Esophagus mucosa (tissue), 1 donor: ENCODE data around the gene COG5. TPM values are rescaled to one million over a fixed set of nuclear protein-coding genes. Genes with fewer than 3 reads are reported as not detected.
"Not testable (repeated sequence)": the region's sequence is repeated elsewhere in the genome, so short reads cannot be mapped to it uniquely, and the experiment has no call there.

Experiments used
- ATAC-seq: fragments of 200-7000 bp; cut with Tn5 transposase; one replicate; pipeline ENCODE4 v1.9.1; 2020
- total RNA-seq: library from RNA; stranded (reverse); gene quantifications from one replicate; pipeline ENCODE4 v1.2.4, GENCODE V29; 2023
- donor health status: DM: yes; HTN: yes; CAD: no.

The COG5 gene
- total RNA-seq, 1 donor from 2014 or later: 20.9 TPM

DNA sequence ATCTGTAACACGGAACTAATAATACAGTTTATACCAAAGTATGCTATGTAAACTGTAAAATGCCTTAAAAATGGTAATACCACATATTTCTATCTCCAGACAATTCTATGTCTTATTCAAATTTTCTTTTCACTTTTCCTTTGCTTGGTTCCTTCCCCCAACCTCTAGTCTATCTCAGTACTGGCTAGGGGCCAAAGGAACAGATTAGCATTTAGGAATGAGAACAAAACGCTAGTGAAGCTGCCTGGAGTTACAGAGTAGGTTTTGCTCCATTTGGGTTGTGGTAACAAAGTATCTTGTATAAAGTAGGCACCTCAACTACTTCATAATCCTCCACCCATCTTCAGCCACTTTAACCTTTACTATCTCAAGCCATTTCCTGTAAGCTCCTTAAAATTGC lies 300.9 kb downstream of the COG5 start:
- no peak for ATAC-seq

DNA sequence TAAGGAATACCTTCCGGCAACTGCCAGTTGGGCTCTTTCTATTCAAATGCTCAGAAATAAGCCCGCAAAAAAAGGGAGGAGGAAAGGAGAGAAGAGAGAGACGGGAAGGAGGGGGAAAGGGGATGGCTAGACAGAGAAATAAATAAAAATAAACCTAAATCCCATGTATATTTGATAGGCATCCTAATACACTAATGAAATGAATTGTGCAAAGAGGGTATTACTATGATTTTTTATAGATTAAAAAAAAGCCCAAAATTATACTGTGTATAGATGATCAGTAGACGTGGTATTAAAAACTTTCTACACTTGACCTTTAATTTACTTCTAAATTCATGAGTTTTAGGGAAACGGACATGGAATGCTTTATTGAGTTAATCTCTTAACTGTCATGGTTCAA lies 305.0 kb downstream of the COG5 start:
- no peak for ATAC-seq

- ATAC-seq: no peak
Observed at GRCh38 chr7:107255602-107256001, 308.1 kb downstream of the COG5 start.

DNA sequence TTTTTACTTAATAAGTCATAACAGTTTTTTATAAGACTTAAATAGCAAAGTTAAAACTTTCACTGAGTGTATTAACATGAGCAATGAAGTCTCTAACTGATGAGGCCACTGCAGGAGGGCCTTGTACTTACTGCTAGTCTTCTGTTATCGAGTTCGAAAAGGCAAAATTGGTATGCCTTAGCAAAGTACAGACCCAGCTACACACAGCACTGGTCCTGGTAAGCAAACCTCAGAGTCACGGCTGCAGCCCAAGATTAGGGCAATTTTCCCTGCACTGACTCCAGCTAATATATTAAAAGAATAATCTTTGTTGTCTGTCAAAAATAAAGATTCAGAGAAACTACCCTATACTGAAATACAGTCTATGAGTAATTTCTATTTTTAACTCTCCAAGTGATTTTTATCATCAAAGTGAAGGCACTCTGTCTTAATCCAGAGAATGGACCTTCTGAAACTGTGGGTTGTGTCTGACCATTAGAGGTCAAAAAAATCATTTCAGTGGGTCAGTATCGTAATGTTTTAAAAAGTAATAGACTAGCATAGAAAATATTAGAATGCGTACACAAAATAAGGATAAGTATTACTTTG lies 309.2 kb downstream of the COG5 start:
- no peak for ATAC-seq

DNA sequence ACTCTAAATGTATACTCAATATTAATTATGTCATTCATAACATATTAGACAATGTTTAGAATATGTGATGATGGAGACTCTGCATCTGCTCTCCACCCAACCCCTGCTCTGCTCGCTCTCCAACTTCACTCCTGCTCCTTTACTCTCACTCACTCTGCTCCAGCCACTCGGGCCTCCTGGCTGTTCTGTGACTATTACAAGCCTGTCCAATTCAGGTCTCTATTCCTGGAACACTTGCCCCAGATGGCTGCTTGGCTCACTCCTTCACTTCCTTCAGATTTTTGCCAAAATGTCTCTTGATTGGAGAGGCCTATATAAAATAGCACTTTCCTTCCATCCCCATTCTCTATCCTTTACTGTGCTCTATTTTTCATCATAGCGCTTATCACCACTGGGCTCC lies 310.1 kb downstream of the COG5 start:
- ATAC-seq: no peak

- no peak for ATAC-seq
Observed at GRCh38 chr7:107251963-107252362, 311.8 kb downstream of the COG5 start.

DNA sequence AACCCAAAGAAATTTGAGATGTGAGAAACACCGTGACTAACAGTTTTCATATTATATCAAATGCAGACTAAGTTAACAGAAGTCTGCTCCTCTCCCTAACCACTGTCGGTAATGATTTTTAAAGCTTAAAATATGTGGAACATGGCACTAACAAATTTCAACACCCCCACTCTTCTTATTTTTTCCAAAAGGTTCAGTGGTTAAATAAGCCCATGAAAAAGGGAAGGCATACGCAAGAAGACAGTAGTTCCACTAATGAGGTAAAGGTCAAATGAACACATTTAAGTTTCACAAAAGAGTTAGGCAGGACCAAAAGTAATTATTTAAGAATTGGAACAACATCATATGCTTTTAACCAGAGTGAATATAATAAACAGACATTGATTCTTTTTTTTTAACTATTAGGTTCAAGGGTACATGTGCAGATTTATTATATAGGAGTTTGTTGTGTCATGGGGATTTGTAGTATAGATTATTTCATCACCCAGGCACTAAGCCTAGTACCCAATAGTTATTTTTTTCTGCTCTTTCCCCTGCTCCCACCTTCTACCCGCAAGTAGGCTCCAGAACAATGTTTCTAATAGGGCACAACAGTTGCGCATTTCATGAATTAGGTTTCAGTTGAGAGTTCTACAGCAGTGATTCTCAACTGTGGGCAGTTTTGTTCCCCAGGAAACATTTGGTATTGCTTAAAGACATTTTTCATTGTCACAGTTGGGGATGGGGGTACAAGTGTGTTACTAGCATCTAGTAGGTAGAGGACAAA lies 315.0 kb downstream of the COG5 start:
- no peak for ATAC-seq

- ATAC-seq: not testable (repeated sequence)
Observed at GRCh38 chr7:107246836-107247235, 316.9 kb downstream of the COG5 start.

GRCh38 chr7:107244613-107245012 lies 319.1 kb downstream of the COG5 start:
- no peak for ATAC-seq

- ATAC-seq: no peak
Observed at GRCh38 chr7:107242267-107242666, 321.5 kb downstream of the COG5 start.

DNA sequence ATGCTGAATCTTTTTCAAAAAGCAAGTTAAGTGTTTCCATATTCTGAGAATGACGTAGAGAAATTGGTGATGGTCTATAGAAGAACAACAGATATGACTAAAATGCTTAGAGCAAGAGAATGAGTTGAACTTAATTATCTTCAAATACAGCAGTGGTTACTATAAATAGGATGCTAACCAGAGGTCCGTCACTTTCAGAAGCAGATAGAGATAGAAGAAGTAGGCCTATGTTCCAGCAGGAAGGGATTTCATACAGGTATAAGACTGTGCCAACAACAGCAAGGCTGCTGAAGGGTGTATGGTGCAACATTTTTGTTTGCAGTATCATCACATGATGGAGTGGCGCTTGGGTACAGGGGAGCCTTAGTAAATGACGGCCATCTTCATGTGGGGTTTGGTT lies 326.3 kb downstream of the COG5 start:
- no peak for ATAC-seq

DNA sequence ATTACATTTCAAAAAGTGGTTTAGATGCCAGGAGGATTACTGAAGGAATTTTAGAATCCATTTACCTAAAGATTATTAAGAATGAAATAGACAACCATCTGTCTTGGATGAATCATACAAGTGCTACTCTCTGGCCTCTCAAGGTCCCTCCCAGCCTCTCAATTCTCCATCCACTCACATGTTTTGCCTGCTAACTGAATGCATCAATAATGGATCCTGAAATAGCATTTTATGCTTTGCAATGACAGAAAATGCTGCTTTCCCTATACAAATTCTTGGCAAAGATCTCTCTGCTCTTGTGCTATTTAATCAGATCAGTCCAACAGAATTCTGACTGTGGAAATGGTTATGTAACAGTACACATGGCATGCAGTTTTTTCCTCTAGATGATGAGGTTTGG lies 326.9 kb downstream of the COG5 start:
- ATAC-seq: no peak

DNA sequence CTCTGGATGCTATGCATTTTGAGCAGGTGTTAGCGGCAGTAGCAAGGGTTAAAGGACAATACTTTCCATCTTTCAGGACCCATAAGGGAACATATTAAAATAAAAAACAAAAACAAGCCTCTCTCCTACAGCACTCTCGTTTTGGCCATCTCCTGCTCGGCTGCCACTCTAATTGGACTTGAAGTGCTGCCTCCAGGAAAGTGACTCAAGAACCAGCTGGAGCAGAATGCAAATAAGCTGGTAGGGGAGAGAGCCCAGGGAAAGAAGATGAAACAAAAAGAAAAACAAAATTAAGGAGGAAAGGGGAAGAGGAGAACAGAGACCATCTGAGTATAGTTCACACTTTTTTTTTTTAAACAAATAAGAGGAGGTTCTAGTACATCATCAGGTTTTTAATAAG lies 329.3 kb downstream of the COG5 start:
- no peak for ATAC-seq

- ATAC-seq: no peak
Observed at GRCh38 chr7:107233981-107234380, 329.7 kb downstream of the COG5 start.

DNA sequence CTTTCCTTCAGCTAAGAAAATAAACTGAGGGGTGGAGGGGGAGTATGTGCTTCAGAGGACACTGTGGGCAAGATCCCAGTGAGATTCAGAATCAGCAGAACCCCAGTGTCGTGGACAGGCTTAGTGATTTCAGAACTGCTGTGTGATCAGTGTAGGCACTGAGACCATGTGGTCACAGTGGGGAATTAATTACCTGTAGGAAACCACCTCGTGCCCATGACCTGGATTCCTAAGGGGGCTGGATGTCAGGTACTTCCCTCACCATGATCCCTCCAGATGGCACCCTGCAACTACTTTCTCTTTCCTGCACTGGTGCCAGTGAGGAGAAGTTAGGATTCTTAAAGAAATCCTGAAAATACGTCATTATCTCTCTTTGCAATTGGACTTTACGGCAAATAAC lies 330.5 kb downstream of the COG5 start:
- no peak for ATAC-seq

DNA sequence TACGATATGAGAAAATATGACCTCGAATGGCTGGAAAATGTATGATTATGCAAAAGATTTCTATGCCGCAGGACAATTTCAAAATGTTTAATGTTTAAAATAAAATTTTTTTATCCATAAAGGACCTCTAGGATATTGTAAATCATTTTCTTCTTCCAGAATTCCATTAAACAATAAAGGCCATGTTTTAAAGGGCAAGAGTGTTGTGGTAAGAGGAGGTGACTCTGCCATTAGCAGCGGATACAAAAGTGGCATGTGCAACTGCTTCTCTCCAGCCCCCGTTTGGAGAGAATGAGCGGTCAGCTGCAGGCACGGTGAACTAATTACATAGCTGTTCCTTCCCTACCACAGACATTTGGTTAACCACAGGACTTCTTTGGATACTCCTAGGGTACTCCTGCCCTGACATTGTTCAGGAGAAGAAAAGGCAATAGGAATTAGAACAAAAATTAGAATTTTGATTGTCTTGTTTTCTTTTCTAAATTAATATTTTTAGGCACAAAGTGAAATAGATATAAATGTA lies 331.1 kb downstream of the COG5 start:
- no peak for ATAC-seq

GRCh38 chr7:107230334-107230733 lies 333.4 kb downstream of the COG5 start:
- no peak for ATAC-seq

- no peak for ATAC-seq
Observed at GRCh38 chr7:107228291-107228690, 335.4 kb downstream of the COG5 start.

GRCh38 chr7:107224374-107225223 lies 339.1 kb downstream of the COG5 start:
- ATAC-seq: no peak

DNA sequence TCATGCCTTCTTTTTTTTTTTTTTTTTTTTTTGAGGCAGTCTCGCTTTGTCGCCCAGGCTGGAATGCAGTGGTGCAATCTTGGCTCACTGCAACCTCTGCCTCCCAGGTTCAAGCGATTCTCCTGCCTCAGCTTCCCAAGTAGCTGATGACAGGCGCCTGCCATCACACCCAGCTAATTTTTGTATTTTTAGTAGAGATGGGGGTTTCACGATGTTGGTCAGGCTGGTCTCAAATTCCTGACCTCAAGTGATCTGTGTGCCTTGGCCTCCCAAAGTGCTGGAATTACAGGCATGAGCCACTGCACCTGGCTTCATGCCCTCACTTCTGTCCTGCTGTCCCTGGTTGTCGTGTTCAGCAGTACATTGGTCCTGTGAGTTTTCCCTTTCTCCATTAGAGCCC lies 342.9 kb downstream of the COG5 start:
- ATAC-seq: not testable (repeated sequence)

DNA sequence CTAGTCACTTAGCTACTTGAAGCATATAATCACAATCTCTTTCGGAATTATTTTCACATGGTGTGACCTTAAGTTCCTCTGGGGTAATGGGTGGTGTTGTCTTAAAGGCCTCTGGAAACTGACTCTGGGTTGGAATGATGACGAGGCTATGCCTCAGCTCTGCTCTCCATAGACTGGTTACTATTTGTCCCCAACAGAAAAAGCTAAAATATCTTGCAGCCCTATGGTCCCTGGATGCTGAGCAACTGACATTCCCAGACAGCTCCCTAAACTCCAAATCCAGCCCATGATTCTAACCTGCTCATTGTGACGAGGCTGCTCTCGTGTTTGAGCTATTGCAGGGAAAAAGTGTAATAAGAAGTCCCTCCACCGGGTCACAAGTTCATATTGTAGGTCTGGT lies 343.4 kb downstream of the COG5 start:
- ATAC-seq: no peak

GRCh38 chr7:107219563-107220244 lies 344.0 kb downstream of the COG5 start:
- no peak for ATAC-seq

DNA sequence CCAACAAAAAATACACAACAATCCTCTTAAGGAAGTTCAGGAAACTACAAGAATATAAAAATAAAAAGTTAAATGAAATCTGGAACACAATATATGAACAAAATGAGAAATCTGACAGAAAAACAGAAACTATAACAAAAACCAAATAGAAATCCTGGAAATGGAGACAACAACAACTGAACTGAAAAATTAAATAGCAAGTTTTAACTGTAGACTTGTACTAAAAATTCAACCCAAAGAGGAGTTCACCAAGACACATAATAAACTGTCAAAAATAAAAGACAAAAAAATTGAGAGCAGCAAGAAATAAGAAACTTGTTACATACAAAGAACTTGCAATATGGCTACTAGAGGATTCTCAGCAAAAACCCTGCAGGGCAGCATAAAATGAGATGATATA lies 349.8 kb downstream of the COG5 start:
- no peak for ATAC-seq
